Activated CD8-positive, alpha-beta memory T cell treated with anti-CD3 and anti-CD28 coated beads, Interleukin-2, amount 50 U/mL, for 48 hours (primary cell): ENCODE data around the gene ZNF282.

ENCODE experiments used
- DNase-seq: peaks from one replicate; pipeline ENCODE4 v3.0.0-alpha.2; 2020

The ZNF282 gene

GRCh38 chr7:149195180-149196150 lies at the start of gene ZNF282:
Gene ZNF282, plus strand, starts transcription at chr7:149195546. Its CDS starts 44 bp downstream, at chr7:149195590.
- peak; percentile 90 for DNase-seq

GRCh38 chr7:149147072-149147751 lies 48.1 kb upstream of the ZNF282 start, which contains the start of gene ZNF398:
Gene ZNF398, plus strand, starts transcription at chr7:149147453. Its CDS starts 290 bp downstream, at chr7:149147743.
- peak; percentile 91 for DNase-seq

- DNase-seq: peak; percentile 81
Observed at GRCh38 chr7:149147752-149148653, 47.3 kb upstream of the ZNF282 start.

GRCh38 chr7:149150981-149151380 lies 44.4 kb upstream of the ZNF282 start:
- no peak for DNase-seq

- DNase-seq: no peak
Observed at GRCh38 chr7:149153346-149153745, 42.0 kb upstream of the ZNF282 start.

GRCh38 chr7:149154056-149154455 lies 41.3 kb upstream of the ZNF282 start:
- no peak for DNase-seq

- DNase-seq: no peak
Observed at GRCh38 chr7:149156898-149157297, 38.4 kb upstream of the ZNF282 start.

- no peak for DNase-seq
Observed at GRCh38 chr7:149161241-149161848, 34.0 kb upstream of the ZNF282 start.

- DNase-seq: no peak
Observed at GRCh38 chr7:149166142-149166541, 29.2 kb upstream of the ZNF282 start.

- no peak for DNase-seq
Observed at GRCh38 chr7:149166630-149167352, 28.6 kb upstream of the ZNF282 start.

- no peak for DNase-seq
Observed at GRCh38 chr7:149171892-149172533, 23.3 kb upstream of the ZNF282 start.

- no peak for DNase-seq
Observed at GRCh38 chr7:149172534-149172920, 22.8 kb upstream of the ZNF282 start.

- no peak for DNase-seq
Observed at GRCh38 chr7:149175150-149175549, 20.2 kb upstream of the ZNF282 start.

- DNase-seq: no peak
Observed at GRCh38 chr7:149179241-149179640, 16.1 kb upstream of the ZNF282 start.

- no peak for DNase-seq
Observed at GRCh38 chr7:149180722-149181449, 14.5 kb upstream of the ZNF282 start.

- no peak for DNase-seq
Observed at GRCh38 chr7:149181450-149181790, 13.9 kb upstream of the ZNF282 start.

- no peak for DNase-seq
Observed at GRCh38 chr7:149184274-149184673, 11.1 kb upstream of the ZNF282 start.

GRCh38 chr7:149188213-149188612 lies 7.1 kb upstream of the ZNF282 start:
- DNase-seq: no peak

- no peak for DNase-seq
Observed at GRCh38 chr7:149188637-149189259, 6.6 kb upstream of the ZNF282 start.

- DNase-seq: no peak
Observed at GRCh38 chr7:149191851-149192250, 3.5 kb upstream of the ZNF282 start.
